Sciatic nerve (tissue), 2 donors: ENCODE results near the gene ZNF652. TPM values are rescaled to one million over a fixed set of nuclear protein-coding genes. Genes with fewer than 3 reads are reported as not detected.
"Not testable (repeated sequence)": the region's sequence is repeated elsewhere in the genome, so short reads cannot be mapped to it uniquely, and the experiment has no call there.

Experiments used
- ATAC-seq: fragments of 200-7000 bp; cut with Tn5 transposase; one replicate; pipeline ENCODE4 v1.9.1; 2020; ENCODE audit warnings: mild to moderate bottlenecking, moderate library complexity
- DNase-seq: peaks from one replicate; pipeline ENCODE4 v3.0.0-alpha.2; 2020; ENCODE audit warnings: low spot score
- intact Hi-C: fragments of 100-400 bp; cut with DNase I; formaldehyde crosslinking; loops from one replicate; pipeline ENCODE4 v1.14.2; 2022
- total RNA-seq: library from RNA; stranded (reverse); fragmentation: NEBNext Ultra II Directional; extraction: Animal tissue kit (Norgen Biotek cat#: 25700); gene quantifications from one replicate; pipeline ENCODE4 v1.2.1, GENCODE V29; 2021
- donor health status: DM: no; HTN: no; CAD: no.
- donor health status: DM: no; HTN: no; CAD: no.

Gene ZNF652
- total RNA-seq, result 60.9 TPM

GRCh38 chr17:49361902-49362722, at the start of gene ZNF652:
Gene ZNF652 (minus strand): TSS chr17:49362250. CDS start chr17:49317725, 44,525 bp downstream.
- intact Hi-C loops, result no loop called here
- DNase-seq (peak; percentile 93), ATAC-seq (peak; percentile 91)

GRCh38 chr17:49409066-49409465, 47.0 kb upstream of the ZNF652 start:
- no peak for DNase-seq
- intact Hi-C loops, result no loop called here
- no peak for ATAC-seq

- intact Hi-C loops, result no loop called here
- peak; percentile 94 for ATAC-seq
- DNase-seq, result peak; percentile 90
Observed at GRCh38 chr17:49407981-49408501, 46.0 kb upstream of the ZNF652 start.

GRCh38 chr17:49407086-49407485, 45.0 kb upstream of the ZNF652 start:
- DNase-seq (no peak), ATAC-seq (no peak)
- intact Hi-C loops, result no loop called here

- ATAC-seq, result no peak
Observed at GRCh38 chr17:49406421-49407061, 44.5 kb upstream of the ZNF652 start.

GRCh38 chr17:49404906-49405305, 42.9 kb upstream of the ZNF652 start:
- intact Hi-C loops, result no loop called here
- DNase-seq, result no peak
- no peak for ATAC-seq

More at GRCh38 chr17:49406421-49407061, 44.5 kb upstream of the ZNF652 start:
- DNase-seq, result no peak
- intact Hi-C loops, result no loop called here

- ATAC-seq (no peak), DNase-seq (no peak)
- intact Hi-C loops, result no loop called here
Observed at GRCh38 chr17:49404361-49404760, 42.3 kb upstream of the ZNF652 start.

GRCh38 chr17:49403514-49404289, 41.7 kb upstream of the ZNF652 start:
- ATAC-seq (no peak), DNase-seq (no peak)
- intact Hi-C loops, result no loop called here

- DNase-seq (no peak), ATAC-seq (no peak)
- intact Hi-C loops, result no loop called here
Observed at GRCh38 chr17:49402706-49403105, 40.7 kb upstream of the ZNF652 start.

GRCh38 chr17:49401971-49402611, 40.0 kb upstream of the ZNF652 start:
- DNase-seq (no peak), ATAC-seq (peak; percentile 76)
- intact Hi-C loops, result no loop called here

GRCh38 chr17:49399995-49400394, 37.9 kb upstream of the ZNF652 start:
- DNase-seq, result peak; percentile 8
- ATAC-seq, result no peak
- intact Hi-C loops, result loop anchor here (5.0 kb wide), 1 partner anchor 83 kb away; no protein-coding TSS in a partner anchor

- DNase-seq, result no peak
- no peak for ATAC-seq
- intact Hi-C loops, result loop anchor here (5.0 kb wide), 1 partner anchor 80 kb away; no protein-coding TSS in a partner anchor
Observed at GRCh38 chr17:49397586-49397985, 35.5 kb upstream of the ZNF652 start.

- ATAC-seq, result no peak
- no peak for DNase-seq
- intact Hi-C loops, result no loop called here
Observed at GRCh38 chr17:49393491-49394255, 31.6 kb upstream of the ZNF652 start.

GRCh38 chr17:49390548-49391324, 28.7 kb upstream of the ZNF652 start:
- ATAC-seq (peak; percentile 51), DNase-seq (no peak)
- intact Hi-C loops, result no loop called here

GRCh38 chr17:49389514-49390347, 27.7 kb upstream of the ZNF652 start:
- not testable (repeated sequence) for DNase-seq, ATAC-seq
- intact Hi-C loops, result loop anchor here (10.0 kb wide), 1 partner anchor 185 kb away; no protein-coding TSS in a partner anchor
